Measurements from ENCODE around the gene DMPK. TPM values are rescaled to one million over a fixed set of nuclear protein-coding genes. Genes with fewer than 3 reads are reported as not detected.
A peak's percentile ranks its signal among the peaks of the same experiment; 100 is the strongest.

DMPK gene
- polyA plus RNA-seq, 1 of the 3 experiments (the other 2 are of a cell fraction) = 92.2 TPM

- TF ChIP-seq USF1 (IDR thresholded peaks at IDR 0.05; ENCODE audit: borderline replicate concordance, low read depth) (no peak), ZBTB33 (IDR thresholded peaks at IDR 0.05; ENCODE audit: borderline replicate concordance, low read depth) (no peak), ELF1 (IDR thresholded peaks at IDR 0.05) (no peak), NFIC (IDR thresholded peaks at IDR 0.05; ENCODE audit: borderline replicate concordance) (peak; percentile 71), REST (IDR thresholded peaks at IDR 0.05; ENCODE audit: low read depth, low read length) (no peak), MEF2A (IDR thresholded peaks at IDR 0.05; ENCODE audit: borderline replicate concordance, low read depth) (peak; percentile 95)
Measured at GRCh38 chr19:45782820-45783785, 813 bp upstream of the DMPK start (continued).

GRCh38 chr19:45781214-45782161 lies 802 bp downstream of the DMPK start:
- no peak for DNase-seq
- Histone ChIP-seq H3K79me2 (ENCODE audit: insufficient read depth) (peaks cover 47% of the 10 kb centered on the region), H3K27ac (ENCODE audit: low read depth in 2 of 2, low read length in 1 of 2) (peak overlapping the region; percentile 86 to 99), H3K4me3 (ENCODE audit: low read depth in 2 of 2, low read length in 1 of 2) (peak overlapping the region; percentile 47 to 54), H2AFZ (ENCODE audit: low read depth) (no peak overlapping the region), H4K20me1 (ENCODE audit: insufficient read depth) (0 out of 2 replicates have a peak, but pooled peaks cover 8% of the 10 kb centered on the region), H3K4me1 (ENCODE audit: control insufficient read depth in 1 of 2, insufficient read depth in 2 of 2, low read depth in 1 of 2, low read length in 1 of 2) (peaks cover 22 to 30% of the 10 kb centered on the region in 2 experiments; a peak in 3 of 4 replicates), H3K4me2 (peak overlapping the region; percentile 90), H3K27me3 (ENCODE audit: insufficient read depth) (no peaks in the 10 kb centered on the region), H3K9me3 (no peaks in the 10 kb centered on the region), H3K9ac (peak overlapping the region; percentile 72; the same call in 1 of the 2 replicates), H3F3A (replicated peaks; ENCODE audit: insufficient read depth) (peaks cover 20% of the 10 kb centered on the region), H3K9me2 (no peaks in the 10 kb centered on the region), H3K36me3 (replicated peaks in 1 of 2; ENCODE audit: control insufficient read depth in 1 of 2, insufficient read depth in 2 of 2, low read length in 1 of 2) (peaks cover 15 to 51% of the 10 kb centered on the region in 2 experiments)
- POLR2A ChIA-PET = interaction anchor here (0.9 to 2.7 kb wide), 3 partner anchors 11 to 64 kb away, joined by 3 to 7 read pairs (median 4); no protein-coding TSS in a partner anchor
- CTCF ChIA-PET = interaction anchor here (0.8 to 5.1 kb wide), 7 partner anchors 8 to 614 kb away, joined by 3 to 27 read pairs (median 7); partner anchors contain the start of gene SIX5
- 79% methylated on average over 8 of the region's 17 CpGs for WGBS (ENCODE audit: low lambda C conversion rate)
- TF ChIP-seq SMC3 (IDR thresholded peaks at IDR 0.05; ENCODE audit: low read depth, low read length) (no peak), FOSL2 (IDR thresholded peaks at IDR 0.05; ENCODE audit: borderline replicate concordance, low read depth) (0 out of 2 replicates have a peak, but pooled peaks have one; percentile 4), GABPA (IDR thresholded peaks at IDR 0.05; ENCODE audit: low read depth) (no peak), USF2 (IDR thresholded peaks at IDR 0.05; ENCODE audit: borderline replicate concordance, low read depth, low read length) (no peak), TCF12 (IDR thresholded peaks at IDR 0.05) (peak; percentile 34; the same call in 1 of the 2 replicates), RCOR1 (IDR thresholded peaks at IDR 0.05; ENCODE audit: low read length) (no peak), RXRA (IDR thresholded peaks at IDR 0.05; ENCODE audit: borderline replicate concordance, low read depth) (peak; percentile 58), USF1 (IDR thresholded peaks at IDR 0.05; ENCODE audit: borderline replicate concordance, low read depth) (no peak)
